ENCODE results near the gene CENPM. TPM values are rescaled to one million over a fixed set of nuclear protein-coding genes. Genes with fewer than 3 reads are reported as not detected.

CENPM gene
- total RNA-seq, 4 donors from 2014 or later: not detected

DNA sequence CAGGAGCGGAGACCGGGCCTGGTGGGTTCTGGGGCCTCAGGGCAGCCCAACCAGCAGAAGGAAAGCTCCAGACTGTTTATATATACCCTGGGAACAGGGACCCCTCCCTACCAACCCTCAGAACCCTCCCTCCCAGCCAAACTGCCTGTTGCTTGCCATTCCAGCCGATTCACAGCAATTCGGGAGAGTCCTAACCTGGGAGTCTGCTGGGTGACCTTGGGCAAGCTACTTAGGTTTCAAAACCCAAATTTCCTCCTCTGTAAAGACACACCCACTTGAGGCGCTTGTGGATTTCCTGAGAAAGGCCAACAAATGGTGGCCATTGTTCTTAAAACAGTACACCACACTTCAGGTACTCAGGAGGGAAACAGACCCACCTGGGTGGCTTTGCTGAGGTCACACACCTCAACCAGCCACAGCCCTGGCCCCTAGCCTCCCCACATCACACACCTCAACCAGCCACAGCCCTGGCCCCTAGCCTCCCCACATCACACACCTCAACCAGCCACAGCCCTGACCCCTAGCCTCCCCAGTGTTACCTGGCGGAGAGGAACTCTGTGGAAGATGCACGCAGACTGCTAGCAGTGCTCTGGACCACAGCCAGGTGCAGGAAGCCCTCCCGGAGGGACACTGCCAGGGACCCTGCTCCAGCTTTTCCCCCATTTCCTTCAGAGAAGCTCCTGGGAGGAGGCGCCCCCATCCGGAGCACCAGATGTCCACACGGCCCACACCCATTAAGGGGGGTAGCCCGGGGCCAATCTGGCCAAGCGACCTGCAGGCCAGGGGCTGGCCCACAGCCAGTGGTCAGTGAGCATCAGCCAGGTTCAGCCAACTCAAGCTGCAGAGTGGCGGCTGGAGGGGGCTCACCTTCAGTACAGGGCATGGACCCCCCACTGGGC is 38.3 kb downstream of the CENPM start:
- H3K4me3 ChIP-seq: no peak overlapping the region
- peaks cover 19 to 40% (median 38%) of the 10 kb centered on the region in 4 donors for H3K36me3 ChIP-seq
- no peak overlapping the region for H3K27ac ChIP-seq (replicated peaks in 1 of 4)
- DNase-seq (ENCODE audit: extremely low spot score): no peak
- TF ChIP-seq CTCF (IDR thresholded peaks at IDR 0.05): no peak
- TF ChIP-seq POLR2A (IDR thresholded peaks at IDR 0.05; ENCODE audit: low read depth): no peak
- no peak for TF ChIP-seq EP300 (IDR thresholded peaks at IDR 0.05)
- no peak for TF ChIP-seq POLR2AphosphoS5 (IDR thresholded peaks at IDR 0.05)
- WGBS: 80% methylated on average over 6 of the region's 14 CpGs
- H3K9me3 ChIP-seq: no peaks in the 10 kb centered on the region
- H3K4me1 ChIP-seq: peaks cover 11 to 27% (median 22%) of the 10 kb centered on the region in 4 donors
- intact Hi-C loops (cut with DNase I): no loop called here
- H3K27me3 ChIP-seq: peaks cover 17 to 52% (median 36%) of the 10 kb centered on the region in 4 donors

DNA sequence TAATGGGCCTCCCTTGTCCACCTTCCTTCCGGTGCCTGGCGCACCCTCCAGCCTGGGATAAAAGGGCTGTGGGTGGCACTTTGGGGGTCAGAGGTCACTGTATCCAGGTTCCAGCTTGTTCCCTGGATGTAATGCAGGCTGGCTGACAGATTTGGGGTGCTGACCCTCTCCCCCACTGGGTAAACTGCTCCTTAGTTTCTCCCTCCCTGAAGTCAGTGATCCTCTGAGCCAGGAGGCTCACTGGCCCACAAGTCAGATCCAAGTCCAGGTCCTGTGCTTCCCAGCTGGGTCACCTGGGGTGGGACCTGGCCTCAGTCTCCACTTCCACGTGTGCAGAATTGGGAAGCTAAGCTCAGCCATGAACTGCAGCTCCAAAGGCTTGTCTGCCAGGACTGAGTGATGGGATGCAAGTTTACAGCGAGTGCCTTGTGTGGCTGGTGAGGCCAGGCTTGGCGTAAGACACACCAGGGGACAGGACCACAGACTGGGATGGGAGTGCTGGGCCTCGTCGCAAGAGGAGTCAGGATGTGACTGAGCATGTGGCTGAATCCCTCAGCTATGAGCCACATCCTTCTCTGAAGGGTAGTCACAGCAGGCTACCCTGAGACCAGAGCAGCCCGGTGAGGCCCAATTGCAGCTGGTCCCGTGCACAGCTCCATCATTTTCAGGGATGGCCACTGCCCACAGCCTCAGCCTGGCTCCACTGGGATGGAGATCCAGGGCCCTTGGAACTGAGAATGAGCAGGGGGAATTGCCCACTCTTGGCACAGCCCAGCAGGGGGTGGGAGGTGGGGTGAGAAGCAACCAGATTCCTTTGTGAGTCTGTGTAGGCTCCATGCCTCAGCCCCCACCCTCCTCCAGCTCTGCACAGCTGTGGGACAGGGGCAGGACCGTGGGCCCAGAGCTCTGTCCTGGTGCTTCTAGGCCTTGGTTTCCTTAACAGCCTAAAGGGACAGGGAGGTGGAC is 39.2 kb downstream of the CENPM start:
- H3K27ac ChIP-seq (replicated peaks in 1 of 4): no peak overlapping the region
- DNase-seq (ENCODE audit: extremely low spot score): no peak
- H3K9me3 ChIP-seq: no peaks in the 10 kb centered on the region
- peaks cover 13 to 42% (median 28%) of the 10 kb centered on the region in 4 donors for H3K27me3 ChIP-seq
- H3K36me3 ChIP-seq: peaks cover 26 to 50% (median 47%) of the 10 kb centered on the region in 4 donors
- intact Hi-C loops (cut with DNase I): no loop called here
- WGBS: 91% methylated on average over 4 of the region's 10 CpGs
- peaks cover 17 to 25% (median 22%) of the 10 kb centered on the region in 4 donors for H3K4me1 ChIP-seq
- H3K4me3 ChIP-seq: no peak overlapping the region
- no peak for TF ChIP-seq CTCF (IDR thresholded peaks at IDR 0.05)
- no peak for TF ChIP-seq POLR2A (IDR thresholded peaks at IDR 0.05; ENCODE audit: low read depth)
- no peak for TF ChIP-seq EP300 (IDR thresholded peaks at IDR 0.05)
- no peak for TF ChIP-seq POLR2AphosphoS5 (IDR thresholded peaks at IDR 0.05)

- WGBS: 100% methylated on average over 4 of the region's 5 CpGs
- Histone ChIP-seq H3K36me3 (peaks cover 28 to 59% (median 56%) of the 10 kb centered on the region in 4 donors), H3K27ac (replicated peaks in 1 of 4) (no peak overlapping the region), H3K4me1 (peaks cover 19 to 25% (median 22%) of the 10 kb centered on the region in 4 donors), H3K4me3 (no peak overlapping the region), H3K9me3 (no peaks in the 10 kb centered on the region), H3K27me3 (peaks cover 13 to 33% (median 19%) of the 10 kb centered on the region in 4 donors)
- no peak for DNase-seq (ENCODE audit: extremely low spot score)
- TF ChIP-seq POLR2A (IDR thresholded peaks at IDR 0.05; ENCODE audit: low read depth) (no peak), EP300 (IDR thresholded peaks at IDR 0.05) (no peak), POLR2AphosphoS5 (IDR thresholded peaks at IDR 0.05) (no peak), CTCF (IDR thresholded peaks at IDR 0.05) (no peak)
- intact Hi-C loops (cut with DNase I): no loop called here
Observed at GRCh38 chr22:41906822-41907221, 40.1 kb downstream of the CENPM start.

DNA sequence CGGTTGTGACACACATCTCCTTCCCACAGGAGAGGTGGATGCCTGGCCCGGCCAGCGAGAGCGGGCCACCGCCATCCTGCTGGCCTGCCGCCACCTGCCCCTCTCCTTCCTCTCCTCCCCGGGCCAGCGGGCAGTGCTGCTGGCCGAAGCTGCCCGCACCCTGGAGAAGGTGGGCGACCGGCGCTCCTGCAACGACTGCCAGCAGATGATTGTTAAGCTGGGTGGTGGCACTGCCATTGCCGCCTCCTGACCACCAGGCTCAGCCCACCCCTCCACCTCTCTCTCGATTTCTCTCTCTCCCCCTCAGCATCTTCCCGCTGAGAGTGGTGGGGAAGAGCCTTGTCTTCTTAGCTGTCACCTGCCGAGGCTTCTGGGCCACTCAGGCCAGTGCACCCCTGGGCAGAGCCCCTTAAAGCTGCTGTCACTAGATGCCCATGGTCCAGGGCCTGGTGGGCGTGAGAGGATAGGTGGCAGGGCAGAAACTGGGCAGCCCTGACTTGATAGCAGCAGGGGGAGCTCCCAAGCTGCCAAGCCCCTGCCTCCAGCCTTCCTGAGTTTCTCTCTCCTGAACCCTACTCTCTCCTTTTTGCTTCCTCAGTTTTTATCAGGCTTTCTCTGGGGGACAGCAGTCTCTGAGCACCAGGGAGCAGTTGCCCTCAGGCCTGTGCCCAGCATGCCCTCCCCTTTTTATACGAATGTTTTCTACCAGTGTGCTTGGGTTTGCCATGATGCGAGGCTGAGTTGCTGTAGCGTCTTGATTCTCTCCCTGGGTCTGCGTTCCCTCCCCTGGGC is 41.3 kb downstream of the CENPM start:
- Histone ChIP-seq H3K4me1 (peaks cover 11 to 14% (median 13%) of the 10 kb centered on the region in 4 donors), H3K9me3 (no peaks in the 10 kb centered on the region), H3K27ac (replicated peaks in 1 of 4) (no peak overlapping the region), H3K4me3 (no peak overlapping the region), H3K27me3 (peaks cover 4 to 21% (median 8%) of the 10 kb centered on the region in 4 donors), H3K36me3 (peaks cover 39 to 69% (median 68%) of the 10 kb centered on the region in 4 donors)
- intact Hi-C loops (cut with DNase I): no loop called here
- no peak for DNase-seq (ENCODE audit: extremely low spot score)
- 88% methylated on average over 19 of the region's 23 CpGs for WGBS
- TF ChIP-seq POLR2AphosphoS5 (IDR thresholded peaks at IDR 0.05): no peak
- no peak for TF ChIP-seq POLR2A (IDR thresholded peaks at IDR 0.05; ENCODE audit: low read depth)
- no peak for TF ChIP-seq EP300 (IDR thresholded peaks at IDR 0.05)
- TF ChIP-seq CTCF (IDR thresholded peaks at IDR 0.05): no peak
